ENCODE data around the gene SEMA3A. TPM values are rescaled to one million over a fixed set of nuclear protein-coding genes. Genes with fewer than 3 reads are reported as not detected.

The SEMA3A gene
- total RNA-seq, 2 experiments from 2014 or later: 1.2 to 1.7 TPM

GRCh38 chr7:84187087-84187805 is 7.3 kb downstream of the SEMA3A start:
- DNase-seq (no peak), ATAC-seq (no peak)
- no peaks in the 10 kb centered on the region for H3K36me3 Mint-ChIP-seq (ENCODE audit: low read depth)
- CTCF ChIA-PET: interaction anchor here (1.1 kb wide), 1 partner anchor 15 kb away, joined by 3 read pairs; no protein-coding TSS in a partner anchor
- peaks cover 2% of the 10 kb centered on the region for H3K9me3 Mint-ChIP-seq
- no peak overlapping the region for H3K4me3 Mint-ChIP-seq
- POLR2A ChIA-PET: no interaction called here
- no peak overlapping the region for H3K27ac Mint-ChIP-seq
- TF ChIP-seq, protein P1, sequence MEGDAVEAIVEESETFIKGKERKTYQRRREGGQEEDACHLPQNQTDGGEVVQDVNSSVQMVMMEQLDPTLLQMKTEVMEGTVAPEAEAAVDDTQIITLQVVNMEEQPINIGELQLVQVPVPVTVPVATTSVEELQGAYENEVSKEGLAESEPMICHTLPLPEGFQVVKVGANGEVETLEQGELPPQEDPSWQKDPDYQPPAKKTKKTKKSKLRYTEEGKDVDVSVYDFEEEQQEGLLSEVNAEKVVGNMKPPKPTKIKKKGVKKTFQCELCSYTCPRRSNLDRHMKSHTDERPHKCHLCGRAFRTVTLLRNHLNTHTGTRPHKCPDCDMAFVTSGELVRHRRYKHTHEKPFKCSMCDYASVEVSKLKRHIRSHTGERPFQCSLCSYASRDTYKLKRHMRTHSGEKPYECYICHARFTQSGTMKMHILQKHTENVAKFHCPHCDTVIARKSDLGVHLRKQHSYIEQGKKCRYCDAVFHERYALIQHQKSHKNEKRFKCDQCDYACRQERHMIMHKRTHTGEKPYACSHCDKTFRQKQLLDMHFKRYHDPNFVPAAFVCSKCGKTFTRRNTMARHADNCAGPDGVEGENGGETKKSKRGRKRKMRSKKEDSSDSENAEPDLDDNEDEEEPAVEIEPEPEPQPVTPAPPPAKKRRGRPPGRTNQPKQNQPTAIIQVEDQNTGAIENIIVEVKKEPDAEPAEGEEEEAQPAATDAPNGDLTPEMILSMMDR (IDR thresholded peaks at IDR 0.05): no peak
- H3K27me3 Mint-ChIP-seq: no peaks in the 10 kb centered on the region
- intact Hi-C loops (cut with micrococcal nuclease): no loop called here
- H3K4me1 Mint-ChIP-seq (ENCODE audit: low read depth): peaks cover 21% of the 10 kb centered on the region

DNA sequence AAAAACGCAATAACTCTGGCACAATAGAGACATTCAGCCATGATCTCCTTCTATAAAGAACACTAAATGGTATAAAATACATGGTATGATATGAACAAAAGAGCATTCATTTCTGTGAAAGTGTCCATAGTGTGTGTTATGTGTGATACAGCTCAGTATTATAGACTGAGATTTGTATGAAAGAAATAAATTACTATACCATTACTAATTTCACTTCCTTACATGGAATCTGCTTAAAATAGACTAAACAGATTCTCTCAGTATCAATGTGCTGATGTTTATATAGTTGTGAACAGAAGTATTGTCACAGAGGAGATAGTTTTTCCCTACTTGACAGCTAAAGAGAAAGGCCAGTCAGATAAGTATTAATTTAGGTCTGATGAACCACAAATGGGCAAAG is 10.8 kb downstream of the SEMA3A start:
- no peak for ATAC-seq
- ChIA-PET CTCF (no interaction called here), POLR2A (no interaction called here)
- TF ChIP-seq, protein P1 (IDR thresholded peaks at IDR 0.05): no peak
- Mint-ChIP-seq H3K36me3 (ENCODE audit: low read depth) (no peaks in the 10 kb centered on the region), H3K4me1 (ENCODE audit: low read depth) (peaks cover 18% of the 10 kb centered on the region), H3K4me3 (no peak overlapping the region), H3K9me3 (peaks cover 2% of the 10 kb centered on the region), H3K27ac (no peak overlapping the region), H3K27me3 (no peaks in the 10 kb centered on the region)
- no peak for DNase-seq
- intact Hi-C loops (cut with micrococcal nuclease): no loop called here

DNA sequence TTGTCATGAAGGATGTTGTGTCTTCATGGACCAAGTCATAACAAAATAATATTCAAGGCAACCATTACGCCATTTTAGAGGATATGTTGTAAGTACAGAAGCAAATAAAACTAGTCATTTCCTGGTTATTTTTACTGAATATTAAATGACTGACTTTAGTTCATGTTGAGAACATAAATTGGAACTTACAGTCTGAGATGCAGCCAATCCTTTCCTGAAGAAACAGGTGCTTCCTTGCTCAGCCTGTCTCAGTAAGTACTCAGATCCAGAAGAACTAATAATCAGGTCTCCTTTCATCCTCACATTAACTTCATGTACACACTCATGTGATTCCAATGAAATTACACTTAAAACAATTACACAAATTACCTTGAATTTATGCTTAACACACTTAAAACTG is 12.3 kb downstream of the SEMA3A start:
- peaks cover 8% of the 10 kb centered on the region for H3K4me1 Mint-ChIP-seq (ENCODE audit: low read depth)
- no peaks in the 10 kb centered on the region for H3K27me3 Mint-ChIP-seq
- ChIA-PET POLR2A (no interaction called here), CTCF (interaction anchor here (1.2 kb wide), 1 partner anchor 8 kb away, joined by 3 read pairs; no protein-coding TSS in a partner anchor)
- ATAC-seq: no peak
- DNase-seq: no peak
- TF ChIP-seq, protein P1 (IDR thresholded peaks at IDR 0.05): no peak
- H3K4me3 Mint-ChIP-seq: no peak overlapping the region
- H3K27ac Mint-ChIP-seq: no peak overlapping the region
- intact Hi-C loops (cut with micrococcal nuclease): no loop called here
- H3K9me3 Mint-ChIP-seq: peaks cover 2% of the 10 kb centered on the region
- no peaks in the 10 kb centered on the region for H3K36me3 Mint-ChIP-seq (ENCODE audit: low read depth)

DNA sequence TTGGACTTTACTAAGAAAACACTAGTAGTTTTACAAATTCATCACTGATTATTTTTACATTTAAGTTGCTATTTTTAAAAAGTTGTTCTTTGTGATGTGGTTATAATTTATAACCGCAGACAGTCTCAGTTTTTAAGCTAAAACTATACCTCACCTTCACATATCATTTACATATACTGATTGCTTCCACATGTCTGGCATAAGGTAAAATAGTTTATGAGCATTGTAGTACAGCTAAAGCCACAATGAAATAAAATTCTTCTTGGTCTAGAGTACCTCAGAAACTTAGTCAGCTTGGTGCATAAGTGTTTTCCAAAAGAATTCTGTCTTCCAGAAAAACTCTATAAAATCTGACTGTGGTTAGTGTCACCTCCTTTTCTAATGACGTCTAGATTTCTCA is 13.0 kb downstream of the SEMA3A start:
- H3K9me3 Mint-ChIP-seq: peaks cover 2% of the 10 kb centered on the region
- ATAC-seq: no peak
- TF ChIP-seq, protein P1 (IDR thresholded peaks at IDR 0.05): no peak
- ChIA-PET POLR2A (no interaction called here), CTCF (interaction anchor here (1.2 kb wide), 1 partner anchor 8 kb away, joined by 3 read pairs; no protein-coding TSS in a partner anchor)
- H3K4me3 Mint-ChIP-seq: no peak overlapping the region
- no peak overlapping the region for H3K27ac Mint-ChIP-seq
- no peaks in the 10 kb centered on the region for H3K36me3 Mint-ChIP-seq (ENCODE audit: low read depth)
- no peak for DNase-seq
- intact Hi-C loops (cut with micrococcal nuclease): no loop called here
- H3K4me1 Mint-ChIP-seq (ENCODE audit: low read depth): peaks cover 2% of the 10 kb centered on the region
- no peaks in the 10 kb centered on the region for H3K27me3 Mint-ChIP-seq

GRCh38 chr7:84177758-84178412 is 16.7 kb downstream of the SEMA3A start:
- H3K27me3 Mint-ChIP-seq: no peaks in the 10 kb centered on the region
- intact Hi-C loops (cut with micrococcal nuclease): no loop called here
- no peak overlapping the region for H3K4me3 Mint-ChIP-seq
- no peaks in the 10 kb centered on the region for H3K36me3 Mint-ChIP-seq (ENCODE audit: low read depth)
- POLR2A ChIA-PET: no interaction called here
- DNase-seq (no peak), ATAC-seq (no peak)
- no peak overlapping the region for H3K27ac Mint-ChIP-seq
- CTCF ChIA-PET: no interaction called here
- no peaks in the 10 kb centered on the region for H3K9me3 Mint-ChIP-seq
- TF ChIP-seq, protein P1 (IDR thresholded peaks at IDR 0.05): no peak
- peaks cover 2% of the 10 kb centered on the region for H3K4me1 Mint-ChIP-seq (ENCODE audit: low read depth)
